H1 (cell line): Measurements from ENCODE around the gene ZNF692. TPM values are rescaled to one million over a fixed set of nuclear protein-coding genes. Genes with fewer than 3 reads are reported as not detected.

Experiments
- CTCF ChIA-PET: fragments of 300-600 bp; sonication (Branson Sonifier 250); formaldehyde crosslinking; loops from one replicate; lab custom pipeline; 2021; ENCODE audit not compliant: partially characterized antibody; lab: Charles Lee
- POLR2A ChIA-PET: fragments of 300-600 bp; sonication (Branson Sonifier 250); formaldehyde crosslinking; loops from one replicate; lab custom pipeline; 2021; ENCODE audit warnings: inconsistent platforms; ENCODE audit not compliant: partially characterized antibody; lab: Charles Lee
- DNase-seq, 2 experiments: peaks; one replicate each; pipeline versions ENCODE4 v3.0.0 to v3.0.0-alpha.2; 2010 to 2022; ENCODE audit warnings: low spot score in 2 of 2, low read depth in 1 of 2, mixed read lengths in 1 of 2
- FAIRE-seq: peaks from 2 replicates; lab custom pipeline; 2011; peaks lifted over from hg19 to GRCh38; lab: Jason Lieb, UNC
- H2AFZ ChIP-seq: 2 replicates; pipeline ENCODE4 v1.8.1; 2012; ENCODE audit warnings: low read length, inconsistent platforms
- H2AK5ac ChIP-seq: 2 replicates; pipeline ENCODE4 v1.6.1; 2013; ENCODE audit warnings: low read depth, low read length
- H2BK120ac ChIP-seq: replicated peaks from 2 replicates; pipeline ENCODE3; 2013; ENCODE audit warnings: low read depth, low read length, inconsistent platforms
- H2BK12ac ChIP-seq: 2 replicates; pipeline ENCODE4 v1.6.1; 2013; ENCODE audit warnings: low read depth, low read length
- H2BK15ac ChIP-seq: 2 replicates; pipeline ENCODE4 v1.6.1; 2013; ENCODE audit warnings: low read length
- H2BK20ac ChIP-seq: 2 replicates; pipeline ENCODE4 v1.6.1; 2013; ENCODE audit warnings: low read length
- H2BK5ac ChIP-seq: 2 replicates; pipeline ENCODE4 v1.6.1; 2013; ENCODE audit warnings: low read depth, low read length
- H3K14ac ChIP-seq: 2 replicates; pipeline ENCODE4 v1.6.1; 2013; ENCODE audit warnings: inconsistent platforms; ENCODE audit not compliant: insufficient read length
- H3K18ac ChIP-seq: 2 replicates; pipeline ENCODE4 v1.6.1; 2013; ENCODE audit warnings: low read length; ENCODE audit errors: extremely low read depth
- H3K23ac ChIP-seq: 2 replicates; pipeline ENCODE4 v1.6.1; 2013; ENCODE audit warnings: inconsistent platforms; ENCODE audit not compliant: insufficient read length
- H3K23me2 ChIP-seq: 2 replicates; pipeline ENCODE4 v1.6.1; 2013; ENCODE audit warnings: low read depth, low read length
- H3K27ac ChIP-seq: 2 replicates; pipeline ENCODE4 v1.6.1; 2011; ENCODE audit warnings: low read depth, low read length, inconsistent platforms
- H3K27me3 ChIP-seq, 4 experiments: replicated peaks in 1 of 4; 1 replicate in 1 of 4; 2 replicates in 3 of 4; pipeline versions ENCODE4 v1.6.1 to v1.8.1; 2011 to 2013; ENCODE audit warnings: low read length in 3 of 4, mild to moderate bottlenecking in 3 of 4, inconsistent platforms in 2 of 4, mixed read lengths in 2 of 4, moderate library complexity in 1 of 4; ENCODE audit not compliant: control insufficient read depth in 3 of 4, insufficient read depth in 3 of 4; ENCODE audit errors: extremely low read depth in 1 of 4
- H3K36me3 ChIP-seq, 4 experiments: 2 replicates each; pipeline versions ENCODE4 v1.6.1 to v1.8.1; 2011 to 2013; ENCODE audit warnings: mild to moderate bottlenecking in 4 of 4, low read length in 3 of 4, moderate library complexity in 2 of 4, control low read depth in 1 of 4, inconsistent platforms in 1 of 4; ENCODE audit not compliant: insufficient read depth in 4 of 4, control insufficient read depth in 2 of 4
- H3K4ac ChIP-seq: replicated peaks from 2 replicates; pipeline ENCODE3; 2013; ENCODE audit warnings: low read length, low read depth, mixed read lengths, inconsistent platforms; ENCODE audit not compliant: insufficient read length
- H3K4me1 ChIP-seq, 4 experiments: replicated peaks in 1 of 4; 1 replicate in 1 of 4; 2 replicates in 3 of 4; pipeline versions ENCODE4 v1.6.1 to v1.8.1; 2011 to 2013; ENCODE audit warnings: low read length in 3 of 4, inconsistent platforms in 2 of 4, mixed read lengths in 1 of 4; ENCODE audit not compliant: insufficient read depth in 4 of 4, control insufficient read depth in 3 of 4
- H3K4me2 ChIP-seq, 2 experiments: 2 replicates each; pipeline versions ENCODE4 v1.6.1 to v1.8.1; 2011 to 2013; ENCODE audit warnings: low read depth in 2 of 2, low read length in 2 of 2, control low read depth in 1 of 2, inconsistent platforms in 1 of 2, mild to moderate bottlenecking in 1 of 2; ENCODE audit not compliant: insufficient read depth in 1 of 2
- H3K4me3 ChIP-seq, 4 experiments: fragments of 200-600, 300-600 bp in 1 of 4; sonication (generic), shearing (Covaris generic), sonication (Bioruptor Twin) in 1 of 4; 2 replicates each; pipeline versions ENCODE4 v1.5.1 to v1.8.1; 2011 to 2016; ENCODE audit warnings: low read length in 4 of 4, low read depth in 3 of 4, control low read depth in 2 of 4, inconsistent platforms in 2 of 4, mild to moderate bottlenecking in 2 of 4, mixed read lengths in 1 of 4, moderate library complexity in 1 of 4; ENCODE audit not compliant: insufficient read depth in 2 of 4; ENCODE audit errors: extremely low read depth in 1 of 4
- H3K56ac ChIP-seq: replicated peaks from 2 replicates; pipeline ENCODE3; 2013; ENCODE audit warnings: low read depth, mild to moderate bottlenecking, mixed read lengths, low read length, inconsistent platforms; ENCODE audit not compliant: insufficient read length
- H3K79me1 ChIP-seq: 2 replicates; pipeline ENCODE4 v1.6.1; 2013; ENCODE audit warnings: low read depth, low read length, control low read depth
- H3K79me2 ChIP-seq, 2 experiments: 2 replicates each; pipeline versions ENCODE4 v1.6.1 to v1.8.1; 2012 to 2013; ENCODE audit warnings: low read length in 2 of 2, mild to moderate bottlenecking in 2 of 2, inconsistent platforms in 1 of 2; ENCODE audit not compliant: insufficient read depth in 2 of 2, control insufficient read depth in 1 of 2
- H3K9ac ChIP-seq, 4 experiments: replicated peaks in 1 of 4; 1 replicate in 1 of 4; 2 replicates in 3 of 4; pipeline versions ENCODE4 v1.6.1 to v1.8.1; 2011 to 2013; ENCODE audit warnings: low read depth in 3 of 4, low read length in 3 of 4, control low read depth in 2 of 4, mild to moderate bottlenecking in 2 of 4, moderate library complexity in 2 of 4, inconsistent platforms in 1 of 4; ENCODE audit errors: extremely low read depth in 1 of 4
- H3K9me3 ChIP-seq, 2 experiments: 2 replicates each; pipeline versions ENCODE4 v1.6.1 to v1.8.1; 2012 to 2013; ENCODE audit warnings: mild to moderate bottlenecking in 2 of 2, moderate library complexity in 2 of 2, control low read depth in 1 of 2, inconsistent platforms in 1 of 2, low read depth in 1 of 2, low read length in 1 of 2, mixed read lengths in 1 of 2; ENCODE audit not compliant: insufficient read depth in 2 of 2
- H4K20me1 ChIP-seq, 2 experiments: replicated peaks in 1 of 2; 2 replicates each; pipeline versions ENCODE3 to v1.8.1; 2011 to 2013; ENCODE audit warnings: inconsistent platforms in 2 of 2, low read length in 2 of 2, mild to moderate bottlenecking in 1 of 2; ENCODE audit not compliant: insufficient read depth in 2 of 2, control insufficient read depth in 1 of 2
- H4K5ac ChIP-seq: 2 replicates; pipeline ENCODE4 v1.6.1; 2013; ENCODE audit warnings: low read length, low read depth, mixed read lengths, inconsistent platforms; ENCODE audit not compliant: insufficient read length
- H4K8ac ChIP-seq: 2 replicates; pipeline ENCODE4 v1.8.0; 2013; ENCODE audit warnings: mild to moderate bottlenecking, moderate library complexity, low read length, inconsistent platforms; ENCODE audit not compliant: insufficient read depth; ENCODE audit errors: extremely low read depth
- H4K91ac ChIP-seq: replicated peaks from 2 replicates; pipeline ENCODE3; 2013; ENCODE audit warnings: low read length, mixed read lengths, inconsistent platforms; ENCODE audit not compliant: insufficient read length
- ASH2L ChIP-seq: fragments of 200-600, 300-600 bp; sonication (generic); IDR thresholded peaks from one replicate; pipeline ENCODE4 v1.7.1; 2017; ENCODE audit warnings: low read length
- CEBPB ChIP-seq: IDR thresholded peaks from 2 replicates; pipeline ENCODE4 v1.6.1; 2012; ENCODE audit warnings: low read depth, low read length
- CHD1 ChIP-seq: IDR thresholded peaks from 2 replicates; pipeline ENCODE4 v1.6.1; 2012; ENCODE audit warnings: low read depth, low read length, improper control_type of control experiment
- CTCF ChIP-seq, 3 experiments: IDR thresholded peaks; 1 replicate in 2 of 3; 2 replicates in 1 of 3; pipeline versions ENCODE4 v1.5.1 to v1.6.1; 2011; ENCODE audit warnings: low read length in 3 of 3, mild to moderate bottlenecking in 3 of 3, inconsistent platforms in 2 of 3, low read depth in 1 of 3, moderate library complexity in 1 of 3; ENCODE audit not compliant: insufficient read depth in 1 of 3; ENCODE audit errors: control extremely low read depth in 1 of 3
- EP300 ChIP-seq, 2 experiments: IDR thresholded peaks; 1 replicate in 1 of 2; 2 replicates in 1 of 2; pipeline ENCODE4 v1.6.1; 2011 to 2012; ENCODE audit warnings: low read depth in 2 of 2, low read length in 2 of 2, mild to moderate bottlenecking in 2 of 2, borderline replicate concordance in 1 of 2, inconsistent platforms in 1 of 2, moderate library complexity in 1 of 2
- POLR2A ChIP-seq, 2 experiments: IDR thresholded peaks; 1 replicate in 1 of 2; 2 replicates in 1 of 2; pipeline ENCODE4 v1.6.1; 2011; ENCODE audit warnings: low read depth in 2 of 2, low read length in 2 of 2, mild to moderate bottlenecking in 2 of 2; ENCODE audit errors: control extremely low read depth in 1 of 2
- SAP30 ChIP-seq: fragments of 300-600 bp; sonication (generic); IDR thresholded peaks from 2 replicates; pipeline ENCODE4 v1.7.1; 2012; ENCODE audit warnings: low read length, moderate library complexity, mild to moderate bottlenecking, inconsistent platforms; ENCODE audit not compliant: insufficient read depth, insufficient replicate concordance
- SIRT6 ChIP-seq: IDR thresholded peaks from one replicate; pipeline ENCODE4 v1.7.1; 2012; ENCODE audit warnings: low read length, inconsistent platforms
- whole genome bisulfite sequencing, 2 experiments: shearing (Covaris generic) in 1 of 2; methylation state at CpG; one replicate each; pipeline versions ENCODE4 v1.1.6 to v1.1.7; 2013 to 2015; ENCODE audit warnings: low lambda C conversion rate in 2 of 2, mixed read lengths in 2 of 2, inconsistent platforms in 1 of 2, low coverage in 1 of 2, missing lambda C conversion rate in 1 of 2; ENCODE audit not compliant: insufficient replicate concordance in 2 of 2, insufficient coverage in 1 of 2, insufficient read length in 1 of 2; ENCODE audit errors: extremely low coverage in 1 of 2, missing lambda C conversion rate in 1 of 2; 5-methylcytosine and 5-hydroxymethylcytosine counted together
- polyA plus RNA-seq, 7 experiments: library from polyadenylated mRNA; depleted of rRNA in 3 of 7; stranded (reverse) in 5 of 7; unstranded in 2 of 7; fragments of >200 nt in 5 of 7; fragments of 200-250 nt in 2 of 7; gene quantifications; 1 replicate in 5 of 7; 2 replicates in 1 of 7; 4 replicates in 1 of 7; pipeline versions ENCODE4 v1.2.1 to v1.2.3, GENCODE V29; 2011 to 2013; ENCODE audit warnings: missing spikeins in 2 of 7, mixed read lengths in 2 of 7
- total RNA-seq: library from RNA; stranded (reverse); fragmentation: NEBNext Ultra II Directional; extraction: Animal tissue kit (Norgen Biotek cat#: 25700); gene quantifications from 2 replicates; pipeline ENCODE4 v1.2.1, GENCODE V29; 2021

ZNF692 gene
- total and polyA plus RNA-seq, 2 of the 8 experiments (the other 6 are each of a cell fraction or from before 2014, with no cell fraction given): 38.4 to 52.3 TPM

GRCh38 chr1:248855580-248855979 is 3.3 kb downstream of the ZNF692 start:
- no peaks in the 10 kb centered on the region for H3K27me3 ChIP-seq
- H4K91ac ChIP-seq: no peak overlapping the region
- peaks cover 15% of the 10 kb centered on the region for H3K23me2 ChIP-seq
- no peak overlapping the region for H3K56ac ChIP-seq
- POLR2A ChIA-PET: interaction anchor here (0.8 to 5.9 kb wide), 5 partner anchors 9 to 50 kb away, joined by 3 to 46 read pairs (median 3); partner anchors contain the start of genes PGBD2 and ZNF672
- H4K5ac ChIP-seq: no peak overlapping the region
- H3K23ac ChIP-seq: no peak overlapping the region
- H3K14ac ChIP-seq: no peak overlapping the region
- no peak overlapping the region for H2AFZ ChIP-seq
- peaks cover 10 to 34% (median 21%) of the 10 kb centered on the region in 4 experiments for H3K36me3 ChIP-seq
- 98% methylated on average over 5 of the region's 6 CpGs; no CpG with 5 or more reads in 1 of the 2 experiments for WGBS, 2 experiments
- H3K4ac ChIP-seq: no peak overlapping the region
- H3K27ac ChIP-seq: no peak overlapping the region
- no peak overlapping the region for H2BK5ac ChIP-seq
- H2BK12ac ChIP-seq: no peak overlapping the region
- no peak overlapping the region for H3K4me2 ChIP-seq
- H3K9me3 ChIP-seq: no peaks in the 10 kb centered on the region
- no peak overlapping the region for H3K4me3 ChIP-seq
- DNase-seq: no peak
- H3K4me1 ChIP-seq: peaks cover 0 to 11% (median 7%) of the 10 kb centered on the region in 4 experiments; a peak in 6 of 7 replicates
- no peak overlapping the region for H2BK20ac ChIP-seq
- H3K79me1 ChIP-seq: 0 out of 2 replicates have a peak, but pooled peaks cover 2% of the 10 kb centered on the region
- no peak overlapping the region for H2AK5ac ChIP-seq
- no peak overlapping the region for H2BK15ac ChIP-seq
- no peak for FAIRE-seq
- no peak for TF ChIP-seq SAP30
- TF ChIP-seq POLR2A (IDR thresholded peaks at IDR 0.05; ENCODE audit: control extremely low read depth in 1 of 2, low read depth in 2 of 2, low read length in 2 of 2): no peak
- TF ChIP-seq SIRT6: no peak
- TF ChIP-seq EP300 (IDR thresholded peaks at IDR 0.05; ENCODE audit: borderline replicate concordance in 1 of 2, low read depth in 2 of 2, low read length in 2 of 2): no peak
- no peak for TF ChIP-seq CEBPB
- TF ChIP-seq CHD1: no peak
- no peak for TF ChIP-seq ASH2L
- TF ChIP-seq CTCF (IDR thresholded peaks at IDR 0.05; ENCODE audit: control extremely low read depth in 1 of 3, insufficient read depth in 1 of 3, low read depth in 1 of 3, low read length in 3 of 3): no peak
- H3K9ac ChIP-seq: no peak overlapping the region
- peaks cover 7 to 9% of the 10 kb centered on the region in 2 experiments for H4K20me1 ChIP-seq
- peaks cover 0 to 8% of the 10 kb centered on the region in 2 experiments; a peak in 1 of 4 replicates for H3K79me2 ChIP-seq
- CTCF ChIA-PET: interaction anchor here (1.0 to 5.0 kb wide), 4 partner anchors 13 to 31 kb away, joined by 3 to 58 read pairs (median 4); no protein-coding TSS in a partner anchor
- H4K8ac ChIP-seq: no peak overlapping the region; the same call in 1 of the 2 replicates
- no peak overlapping the region for H3K18ac ChIP-seq
- H2BK120ac ChIP-seq: no peak overlapping the region
